HG03575 (cell line): Measurements from ENCODE around the gene NECAP2.

ENCODE experiments used
- ATAC-seq: cut with Tn5 transposase; IDR thresholded peaks from one replicate; pipeline ENCODE4 v1.9.1; 2021; ENCODE audit not compliant: unreplicated experiment, insufficient number of reproducible peaks, low FRiP score; ENCODE audit errors: extremely low read depth

NECAP2 gene

GRCh38 chr1:16422041-16422440, 18.5 kb upstream of the NECAP2 start:
- no peak for ATAC-seq

- no peak for ATAC-seq
Observed at GRCh38 chr1:16425125-16426025, 15.1 kb upstream of the NECAP2 start.

GRCh38 chr1:16430606-16431005, 9.9 kb upstream of the NECAP2 start:
- no peak for ATAC-seq

- ATAC-seq, result no peak
Observed at GRCh38 chr1:16433030-16433429, 7.5 kb upstream of the NECAP2 start.

- no peak for ATAC-seq
Observed at GRCh38 chr1:16434007-16434406, 6.5 kb upstream of the NECAP2 start.

- no peak for ATAC-seq
Observed at GRCh38 chr1:16434501-16434900, 6.0 kb upstream of the NECAP2 start.

GRCh38 chr1:16436946-16437474, 3.5 kb upstream of the NECAP2 start, which contains the start of gene SPATA21:
Gene SPATA21 (minus strand): TSS chr1:16437424. CDS start chr1:16431371, 6,053 bp downstream.
- no peak for ATAC-seq

GRCh38 chr1:16438516-16438915, 2.0 kb upstream of the NECAP2 start:
- ATAC-seq, result no peak

- no peak for ATAC-seq
Observed at GRCh38 chr1:16438924-16439323, 1.6 kb upstream of the NECAP2 start.

- ATAC-seq, result no peak
Observed at GRCh38 chr1:16440131-16440469, 424 bp upstream of the NECAP2 start.

- no peak for ATAC-seq
Observed at GRCh38 chr1:16441282-16441665, 750 bp downstream of the NECAP2 start.

- no peak for ATAC-seq
Observed at GRCh38 chr1:16442265-16442664, 1.7 kb downstream of the NECAP2 start.

GRCh38 chr1:16442941-16443340, 2.4 kb downstream of the NECAP2 start:
- no peak for ATAC-seq

GRCh38 chr1:16443975-16444770, 3.6 kb downstream of the NECAP2 start:
- ATAC-seq, result no peak

GRCh38 chr1:16445052-16445451, 4.5 kb downstream of the NECAP2 start:
- ATAC-seq, result no peak

GRCh38 chr1:16446116-16446515, 5.6 kb downstream of the NECAP2 start:
- ATAC-seq, result no peak

- ATAC-seq, result no peak
Observed at GRCh38 chr1:16447641-16448040, 7.1 kb downstream of the NECAP2 start.

GRCh38 chr1:16449065-16449464, 8.5 kb downstream of the NECAP2 start:
- ATAC-seq, result no peak

- ATAC-seq, result no peak
Observed at GRCh38 chr1:16449666-16450065, 9.1 kb downstream of the NECAP2 start.
